Adrenal gland (tissue), 5 donors: ENCODE data around the gene C16orf96.

Experiments
- POLR2A ChIP-seq, 2 donors: fragments of 450-650 bp; IDR thresholded peaks; one replicate each; pipeline ENCODE4 v1.6.1; 2017; ENCODE audit warnings: antibody characterized with exemption in 2 of 2, mild to moderate bottlenecking in 2 of 2, moderate library complexity in 1 of 2
- TF ChIP-seq, protein P1 (sequence below), 6 experiments: fragments of 450-650 bp in 4 of 6; fragments of 200-600 bp in 2 of 6; sonication (generic) in 1 of 6; IDR thresholded peaks; 1 replicate in 5 of 6; 2 replicates in 1 of 6; pipeline versions ENCODE4 v1.5.1 to v1.8.0; 2016 to 2021; ENCODE audit warnings: antibody characterized with exemption in 6 of 6, mild to moderate bottlenecking in 2 of 6, moderate library complexity in 1 of 6
- donor health status: DM: no; HTN: no; CAD: no.

DNA sequence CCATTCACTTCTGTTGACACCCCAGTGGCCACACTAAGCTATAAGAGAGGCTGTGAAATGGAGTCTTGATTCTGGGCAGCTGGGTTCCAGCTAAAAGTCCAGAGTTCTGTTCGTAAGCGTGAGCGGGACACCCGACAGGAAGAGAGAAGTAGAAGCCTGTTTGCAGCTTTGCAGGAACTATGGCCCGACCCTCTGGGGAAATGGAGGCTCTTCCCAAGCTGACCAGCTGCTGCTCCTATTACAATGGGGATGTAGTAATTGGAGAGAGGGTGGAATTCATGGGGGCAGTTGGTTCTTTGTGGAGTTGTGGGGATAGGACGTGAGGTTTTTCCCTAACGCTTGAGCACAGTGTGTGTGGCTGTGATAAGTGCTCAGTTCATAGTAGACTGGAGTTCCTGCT, 30.2 kb downstream of the C16orf96 start:
- TF ChIP-seq POLR2A (IDR thresholded peaks at IDR 0.05): no peak
- TF ChIP-seq, protein P1, sequence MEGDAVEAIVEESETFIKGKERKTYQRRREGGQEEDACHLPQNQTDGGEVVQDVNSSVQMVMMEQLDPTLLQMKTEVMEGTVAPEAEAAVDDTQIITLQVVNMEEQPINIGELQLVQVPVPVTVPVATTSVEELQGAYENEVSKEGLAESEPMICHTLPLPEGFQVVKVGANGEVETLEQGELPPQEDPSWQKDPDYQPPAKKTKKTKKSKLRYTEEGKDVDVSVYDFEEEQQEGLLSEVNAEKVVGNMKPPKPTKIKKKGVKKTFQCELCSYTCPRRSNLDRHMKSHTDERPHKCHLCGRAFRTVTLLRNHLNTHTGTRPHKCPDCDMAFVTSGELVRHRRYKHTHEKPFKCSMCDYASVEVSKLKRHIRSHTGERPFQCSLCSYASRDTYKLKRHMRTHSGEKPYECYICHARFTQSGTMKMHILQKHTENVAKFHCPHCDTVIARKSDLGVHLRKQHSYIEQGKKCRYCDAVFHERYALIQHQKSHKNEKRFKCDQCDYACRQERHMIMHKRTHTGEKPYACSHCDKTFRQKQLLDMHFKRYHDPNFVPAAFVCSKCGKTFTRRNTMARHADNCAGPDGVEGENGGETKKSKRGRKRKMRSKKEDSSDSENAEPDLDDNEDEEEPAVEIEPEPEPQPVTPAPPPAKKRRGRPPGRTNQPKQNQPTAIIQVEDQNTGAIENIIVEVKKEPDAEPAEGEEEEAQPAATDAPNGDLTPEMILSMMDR (IDR thresholded peaks at IDR 0.05): no peak
